ENCODE data around the gene PDE4D.

The PDE4D gene

DNA sequence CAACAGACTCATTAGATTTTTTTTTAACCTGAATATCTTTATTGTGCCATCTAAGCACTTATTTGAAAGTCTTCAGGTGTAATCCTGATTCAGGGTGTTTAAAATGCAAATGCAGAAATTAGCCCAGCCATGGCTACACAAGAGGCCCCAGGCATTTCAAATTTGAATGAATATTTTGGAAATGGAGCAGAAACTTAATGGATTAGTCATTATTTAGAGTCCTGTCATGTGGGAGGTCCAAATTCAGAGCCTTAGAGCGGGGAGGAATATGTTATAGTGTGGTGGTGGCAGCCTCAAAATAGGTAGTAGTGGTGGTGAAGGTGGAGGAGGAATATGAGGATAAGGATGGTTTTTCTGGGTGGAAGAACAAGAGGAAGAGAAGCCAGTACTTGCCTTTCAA lies 743.7 kb downstream of the PDE4D start:
- TF ChIP-seq, protein P1, sequence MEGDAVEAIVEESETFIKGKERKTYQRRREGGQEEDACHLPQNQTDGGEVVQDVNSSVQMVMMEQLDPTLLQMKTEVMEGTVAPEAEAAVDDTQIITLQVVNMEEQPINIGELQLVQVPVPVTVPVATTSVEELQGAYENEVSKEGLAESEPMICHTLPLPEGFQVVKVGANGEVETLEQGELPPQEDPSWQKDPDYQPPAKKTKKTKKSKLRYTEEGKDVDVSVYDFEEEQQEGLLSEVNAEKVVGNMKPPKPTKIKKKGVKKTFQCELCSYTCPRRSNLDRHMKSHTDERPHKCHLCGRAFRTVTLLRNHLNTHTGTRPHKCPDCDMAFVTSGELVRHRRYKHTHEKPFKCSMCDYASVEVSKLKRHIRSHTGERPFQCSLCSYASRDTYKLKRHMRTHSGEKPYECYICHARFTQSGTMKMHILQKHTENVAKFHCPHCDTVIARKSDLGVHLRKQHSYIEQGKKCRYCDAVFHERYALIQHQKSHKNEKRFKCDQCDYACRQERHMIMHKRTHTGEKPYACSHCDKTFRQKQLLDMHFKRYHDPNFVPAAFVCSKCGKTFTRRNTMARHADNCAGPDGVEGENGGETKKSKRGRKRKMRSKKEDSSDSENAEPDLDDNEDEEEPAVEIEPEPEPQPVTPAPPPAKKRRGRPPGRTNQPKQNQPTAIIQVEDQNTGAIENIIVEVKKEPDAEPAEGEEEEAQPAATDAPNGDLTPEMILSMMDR (conservative IDR thresholded peaks at IDR 0.05; ENCODE audit: control insufficient read depth, insufficient read depth, low read depth, low read length), result no peak
- DNase-seq (ENCODE audit: low read depth), result no peak
- no peak overlapping the region for H3K4me3 ChIP-seq (ENCODE audit: control insufficient read depth, low read depth, low read length)

DNA sequence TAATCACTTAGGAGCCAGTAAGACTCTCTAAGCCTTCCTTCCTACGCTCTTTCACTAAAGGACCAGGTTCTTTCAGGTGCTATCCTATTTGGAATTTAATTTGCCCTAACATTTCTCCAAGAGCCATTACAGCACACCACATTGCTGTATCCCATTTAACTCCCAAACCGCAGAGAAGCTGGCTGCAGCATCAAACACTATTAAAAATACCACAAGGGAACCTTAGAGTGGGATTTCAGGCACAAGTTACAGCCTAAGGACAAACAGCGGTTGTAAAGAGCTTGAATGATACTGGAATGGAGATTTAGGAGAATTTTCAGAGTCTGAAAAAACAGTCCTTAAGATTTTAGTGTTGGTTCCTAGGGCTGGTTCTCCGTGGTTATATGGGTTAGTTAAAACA lies 744.3 kb downstream of the PDE4D start:
- no peak for DNase-seq (ENCODE audit: low read depth)
- TF ChIP-seq, protein P1 (conservative IDR thresholded peaks at IDR 0.05; ENCODE audit: control insufficient read depth, insufficient read depth, low read depth, low read length), result no peak
- H3K4me3 ChIP-seq (ENCODE audit: control insufficient read depth, low read depth, low read length), result no peak overlapping the region

DNA sequence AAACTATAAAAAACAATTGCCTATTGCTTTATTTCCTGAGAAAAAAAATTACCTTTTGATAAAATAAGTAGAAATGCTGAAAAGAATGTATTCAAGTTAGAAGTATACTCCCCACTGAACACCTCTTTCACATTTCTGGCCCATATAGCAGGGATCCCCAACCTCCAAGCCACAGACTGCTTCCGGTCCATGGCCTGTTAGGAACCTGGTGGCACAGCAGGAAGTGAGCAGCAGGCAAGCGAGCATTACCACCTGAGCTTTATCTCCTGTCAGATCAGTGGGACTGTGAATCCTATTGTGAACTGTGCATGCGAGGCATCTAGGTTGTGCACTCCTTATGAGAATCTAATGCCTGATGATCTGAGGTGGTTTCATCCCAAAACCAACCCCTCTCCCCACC lies 746.8 kb downstream of the PDE4D start:
- no peak overlapping the region for H3K4me3 ChIP-seq (ENCODE audit: control insufficient read depth, low read depth, low read length)
- no peak for DNase-seq (ENCODE audit: low read depth)
- TF ChIP-seq, protein P1 (conservative IDR thresholded peaks at IDR 0.05; ENCODE audit: control insufficient read depth, insufficient read depth, low read depth, low read length), result no peak

DNA sequence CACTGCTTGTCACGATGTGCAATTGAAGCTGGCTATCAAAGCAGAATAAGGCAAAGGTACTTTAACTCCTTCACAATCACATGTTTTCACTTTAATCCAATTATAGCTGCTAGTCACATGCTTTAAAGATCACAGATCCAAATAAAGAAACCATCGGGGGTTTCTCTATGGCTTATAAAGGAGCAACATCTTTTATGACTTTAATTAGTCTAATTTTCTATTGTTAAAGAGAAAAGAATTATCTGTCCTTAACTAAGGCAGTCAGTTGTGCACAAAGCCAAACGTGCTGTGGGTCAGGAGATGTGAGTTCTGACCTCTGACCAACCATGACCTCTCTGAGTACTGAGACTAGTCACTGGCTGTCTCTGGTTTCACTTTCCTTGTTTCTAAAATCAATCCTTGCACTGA lies 749.6 kb downstream of the PDE4D start:
- H3K4me3 ChIP-seq (ENCODE audit: control insufficient read depth, low read depth, low read length), result no peak overlapping the region
- DNase-seq (ENCODE audit: low read depth), result peak; percentile 27
- TF ChIP-seq, protein P1 (conservative IDR thresholded peaks at IDR 0.05; ENCODE audit: control insufficient read depth, insufficient read depth, low read depth, low read length), result no peak

DNA sequence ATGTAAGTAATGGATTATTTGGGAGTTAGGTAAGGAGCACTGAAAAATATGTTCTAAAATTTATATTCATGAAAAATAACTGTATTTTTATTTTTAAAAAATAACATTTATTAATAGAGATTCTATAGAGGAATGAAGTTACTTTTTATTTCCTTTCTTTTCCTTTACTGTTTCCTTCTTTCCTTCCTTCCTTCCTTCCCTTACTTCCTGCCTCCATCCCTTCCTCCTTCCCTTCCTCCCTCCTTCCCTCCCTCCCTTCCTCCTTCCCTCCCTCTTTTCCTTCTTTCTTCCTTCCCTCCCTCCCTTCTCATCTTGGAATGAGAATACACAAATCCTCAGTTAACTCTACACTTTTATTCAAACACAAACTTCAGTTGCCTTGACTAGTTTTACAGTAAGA lies 750.6 kb downstream of the PDE4D start:
- no peak overlapping the region for H3K4me3 ChIP-seq (ENCODE audit: control insufficient read depth, low read depth, low read length)
- TF ChIP-seq, protein P1 (conservative IDR thresholded peaks at IDR 0.05; ENCODE audit: control insufficient read depth, insufficient read depth, low read depth, low read length), result no peak
- DNase-seq (ENCODE audit: low read depth), result no peak

DNA sequence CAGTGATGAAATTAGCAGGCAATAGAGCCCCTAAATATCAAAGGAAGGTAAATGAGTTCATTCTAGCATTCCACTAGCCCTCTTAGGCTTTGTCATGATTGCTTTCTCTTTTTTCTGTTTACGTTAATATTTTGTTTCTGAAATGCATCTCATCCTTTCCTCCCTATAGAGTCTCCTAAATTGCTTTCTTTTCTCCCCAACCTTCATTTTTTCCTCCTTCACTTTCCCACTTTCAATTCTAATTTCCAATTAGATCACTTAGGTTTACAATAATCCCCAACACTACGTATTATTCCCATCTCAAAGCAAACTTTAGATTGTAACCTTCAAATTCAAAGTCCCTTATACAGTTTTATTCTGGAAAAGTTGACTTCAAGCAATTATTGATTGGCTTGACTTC lies 751.4 kb downstream of the PDE4D start:
- DNase-seq (ENCODE audit: low read depth), result no peak
- H3K4me3 ChIP-seq (ENCODE audit: control insufficient read depth, low read depth, low read length), result no peak overlapping the region
- TF ChIP-seq, protein P1 (conservative IDR thresholded peaks at IDR 0.05; ENCODE audit: control insufficient read depth, insufficient read depth, low read depth, low read length), result no peak

DNA sequence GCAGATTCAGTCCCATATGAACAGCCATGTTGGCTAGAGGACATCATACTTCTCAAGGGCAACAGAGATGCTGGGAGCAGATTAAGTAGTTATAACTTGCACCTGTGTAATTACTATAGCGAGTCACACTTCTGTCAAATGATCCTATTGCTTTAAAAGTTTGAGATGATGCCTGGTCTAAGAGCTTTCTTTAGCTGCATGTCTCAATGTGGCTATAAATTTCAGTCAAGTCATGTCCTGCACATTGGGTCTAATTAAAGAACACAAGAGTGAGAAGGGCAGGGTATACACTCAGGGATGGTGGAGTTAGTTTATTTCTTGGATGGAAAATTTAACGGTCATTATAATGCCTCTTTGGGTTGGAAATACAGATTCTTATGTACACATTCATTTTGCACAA lies 753.4 kb downstream of the PDE4D start:
- no peak for DNase-seq (ENCODE audit: low read depth)
- TF ChIP-seq, protein P1 (conservative IDR thresholded peaks at IDR 0.05; ENCODE audit: control insufficient read depth, insufficient read depth, low read depth, low read length), result no peak
- H3K4me3 ChIP-seq (ENCODE audit: control insufficient read depth, low read depth, low read length), result no peak overlapping the region
